ENCODE measurements around the gene DACT1.

GRCh38 chr14:58690801-58691516 lies 53.2 kb downstream of the DACT1 start:
- TF ChIP-seq, protein P1, sequence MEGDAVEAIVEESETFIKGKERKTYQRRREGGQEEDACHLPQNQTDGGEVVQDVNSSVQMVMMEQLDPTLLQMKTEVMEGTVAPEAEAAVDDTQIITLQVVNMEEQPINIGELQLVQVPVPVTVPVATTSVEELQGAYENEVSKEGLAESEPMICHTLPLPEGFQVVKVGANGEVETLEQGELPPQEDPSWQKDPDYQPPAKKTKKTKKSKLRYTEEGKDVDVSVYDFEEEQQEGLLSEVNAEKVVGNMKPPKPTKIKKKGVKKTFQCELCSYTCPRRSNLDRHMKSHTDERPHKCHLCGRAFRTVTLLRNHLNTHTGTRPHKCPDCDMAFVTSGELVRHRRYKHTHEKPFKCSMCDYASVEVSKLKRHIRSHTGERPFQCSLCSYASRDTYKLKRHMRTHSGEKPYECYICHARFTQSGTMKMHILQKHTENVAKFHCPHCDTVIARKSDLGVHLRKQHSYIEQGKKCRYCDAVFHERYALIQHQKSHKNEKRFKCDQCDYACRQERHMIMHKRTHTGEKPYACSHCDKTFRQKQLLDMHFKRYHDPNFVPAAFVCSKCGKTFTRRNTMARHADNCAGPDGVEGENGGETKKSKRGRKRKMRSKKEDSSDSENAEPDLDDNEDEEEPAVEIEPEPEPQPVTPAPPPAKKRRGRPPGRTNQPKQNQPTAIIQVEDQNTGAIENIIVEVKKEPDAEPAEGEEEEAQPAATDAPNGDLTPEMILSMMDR (IDR thresholded peaks at IDR 0.05) = no peak
- no peak for TF ChIP-seq POLR2A (IDR thresholded peaks at IDR 0.05)

Measured in body of pancreas (tissue), 4 donors.